ENCODE data around the gene JPH2.
A peak's percentile ranks its signal among the peaks of the same experiment; 100 is the strongest.

The JPH2 gene

GRCh38 chr20:44092551-44093248, 94.3 kb downstream of the JPH2 start:
- intact Hi-C loops (cut with DNase I), result no loop called here

GRCh38 chr20:44091026-44091425, 96.0 kb downstream of the JPH2 start:
- DNase-seq, result no peak
- intact Hi-C loops (cut with DNase I), result no loop called here

More at GRCh38 chr20:44092551-44093248, 94.3 kb downstream of the JPH2 start:
- DNase-seq, result peak in 5 of 42 donors; percentile 23 to 53 (median 31)

- peak in 3 of 42 donors; percentile 34 to 50 (median 45) for DNase-seq
- intact Hi-C loops (cut with DNase I), result loop anchor here (10.0 kb wide), 1 partner anchor 645 kb away; no protein-coding TSS in a partner anchor
Observed at GRCh38 chr20:44089987-44090674, 96.9 kb downstream of the JPH2 start.

GRCh38 chr20:44087857-44088120, 99.2 kb downstream of the JPH2 start:
- no peak for DNase-seq
- intact Hi-C loops (cut with DNase I), result loop anchor here (10.0 kb wide), 1 partner anchor 643 kb away; no protein-coding TSS in a partner anchor

GRCh38 chr20:44087051-44087856, 99.7 kb downstream of the JPH2 start:
- intact Hi-C loops (cut with DNase I), result loop anchor here (10.0 kb wide), 1 partner anchor 642 kb away; no protein-coding TSS in a partner anchor
- peak in 3 of 42 donors; percentile 27 to 40 (median 34) for DNase-seq

GRCh38 chr20:44085616-44086434, 101.2 kb downstream of the JPH2 start:
- intact Hi-C loops (cut with DNase I), result loop anchor here (10.0 kb wide), 1 partner anchor 641 kb away; no protein-coding TSS in a partner anchor

GRCh38 chr20:44084891-44085290, 102.1 kb downstream of the JPH2 start:
- DNase-seq, result peak in 1 of 42 donors; percentile 4
- intact Hi-C loops (cut with DNase I), result loop anchor here (5.0 to 10.0 kb wide), 2 partner anchors 333 to 640 kb away; no protein-coding TSS in a partner anchor

More at GRCh38 chr20:44085616-44086434, 101.2 kb downstream of the JPH2 start:
- peak in 1 of 42 donors; percentile 26 for DNase-seq

- intact Hi-C loops (cut with DNase I), result loop anchor here (5.0 to 10.0 kb wide), 2 partner anchors 332 to 640 kb away; no protein-coding TSS in a partner anchor
- DNase-seq, result no peak
Observed at GRCh38 chr20:44084439-44084838, 102.5 kb downstream of the JPH2 start.

GRCh38 chr20:44083220-44083933, 103.6 kb downstream of the JPH2 start:
- DNase-seq, result peak in 2 of 42 donors; percentile 32
- intact Hi-C loops (cut with DNase I), result loop anchor here (5.0 to 10.0 kb wide), 2 partner anchors 331 to 639 kb away; no protein-coding TSS in a partner anchor

GRCh38 chr20:44081888-44082287, 105.1 kb downstream of the JPH2 start:
- peak in 1 of 42 donors; percentile 32 for DNase-seq
- intact Hi-C loops (cut with DNase I), result loop anchor here (5.0 to 10.0 kb wide), 2 partner anchors 330 to 637 kb away; no protein-coding TSS in a partner anchor

- intact Hi-C loops (cut with DNase I), result loop anchor here (5.0 to 10.0 kb wide), 2 partner anchors 329 to 637 kb away; no protein-coding TSS in a partner anchor
- peak in 2 of 42 donors; percentile 29 to 33 for DNase-seq
Observed at GRCh38 chr20:44081476-44081875, 105.5 kb downstream of the JPH2 start.

GRCh38 chr20:44080646-44081267, 106.2 kb downstream of the JPH2 start:
- DNase-seq, result peak in 41 of 42 donors; percentile 58 to 93 (median 81)
- intact Hi-C loops (cut with DNase I), result loop anchor here (5.0 to 10.0 kb wide), 2 partner anchors 328 to 636 kb away; no protein-coding TSS in a partner anchor

GRCh38 chr20:44080064-44080463, 106.9 kb downstream of the JPH2 start:
- intact Hi-C loops (cut with DNase I), result loop anchor here (5.0 to 10.0 kb wide), 2 partner anchors 328 to 635 kb away; no protein-coding TSS in a partner anchor
- DNase-seq, result peak in 1 of 42 donors; percentile 29

GRCh38 chr20:44079291-44079690, 107.7 kb downstream of the JPH2 start:
- intact Hi-C loops (cut with DNase I), result no loop called here
- DNase-seq, result peak in 3 of 42 donors; percentile 7 to 27 (median 9)

GRCh38 chr20:44075950-44076232, 111.1 kb downstream of the JPH2 start:
- intact Hi-C loops (cut with DNase I), result no loop called here
- peak in 1 of 42 donors; percentile 4 for DNase-seq

GRCh38 chr20:44075191-44075949, 111.6 kb downstream of the JPH2 start:
- intact Hi-C loops (cut with DNase I), result no loop called here
- DNase-seq, result peak in 6 of 42 donors; percentile 7 to 35 (median 22)
